Keratinocyte (primary cell): Measurements from ENCODE around the gene KCNK16. TPM values are rescaled to one million over a fixed set of nuclear protein-coding genes. Genes with fewer than 3 reads are reported as not detected.

Experiments
- DNase-seq: peaks from one replicate; pipeline ENCODE4 v3.0.0-alpha.2; 2011; ENCODE audit warnings: low read depth, missing footprints, low spot score
- FAIRE-seq: peaks from 2 replicates; lab custom pipeline; 2011; peaks lifted over from hg19 to GRCh38; lab: Jason Lieb, UNC
- H2AFZ ChIP-seq: 2 replicates; pipeline ENCODE4 v1.6.0; 2012; ENCODE audit warnings: low read length, control low read depth, inconsistent platforms; ENCODE audit not compliant: control insufficient read depth
- H3K27ac ChIP-seq: 2 replicates; pipeline ENCODE4 v1.5.1; 2011; ENCODE audit warnings: low read length; ENCODE audit not compliant: control insufficient read depth, insufficient read depth
- H3K27me3 ChIP-seq: 3 replicates; pipeline ENCODE4 v1.6.0; 2011; ENCODE audit warnings: low read length; ENCODE audit not compliant: control insufficient read depth, insufficient read depth; ENCODE audit errors: extremely low read depth
- H3K36me3 ChIP-seq, 2 experiments: 2 replicates in 1 of 2; 3 replicates in 1 of 2; pipeline ENCODE4 v1.5.1; 2011; ENCODE audit warnings: low read length in 2 of 2, mild to moderate bottlenecking in 1 of 2; ENCODE audit not compliant: control insufficient read depth in 2 of 2, insufficient read depth in 2 of 2; ENCODE audit errors: extremely low read depth in 1 of 2
- H3K4me1 ChIP-seq: 3 replicates; pipeline ENCODE4 v1.5.1; 2011; ENCODE audit warnings: low read length; ENCODE audit not compliant: control insufficient read depth, insufficient read depth; ENCODE audit errors: extremely low read depth
- H3K4me2 ChIP-seq: 3 replicates; pipeline ENCODE4 v1.6.0; 2011; ENCODE audit warnings: low read depth, low read length; ENCODE audit not compliant: control insufficient read depth, insufficient read depth; ENCODE audit errors: extremely low read depth
- H3K4me3 ChIP-seq, 3 experiments: fragments of 200-600 bp in 1 of 3; sonication (generic) in 1 of 3; 2 replicates in 2 of 3; 3 replicates in 1 of 3; pipeline ENCODE4 v1.5.1; 2011 to 2016; ENCODE audit warnings: low read length in 3 of 3, mild to moderate bottlenecking in 3 of 3, control low read depth in 2 of 3, inconsistent platforms in 1 of 3, low read depth in 1 of 3, mixed read lengths in 1 of 3, mixed run types in 1 of 3, moderate library complexity in 1 of 3; ENCODE audit not compliant: control insufficient read depth in 2 of 3, insufficient read depth in 2 of 3; ENCODE audit errors: extremely low read depth in 1 of 3
- H3K79me2 ChIP-seq: 2 replicates; pipeline ENCODE4 v1.6.0; 2012; ENCODE audit warnings: low read length; ENCODE audit not compliant: control insufficient read depth, insufficient read depth
- H3K9ac ChIP-seq: 3 replicates; pipeline ENCODE4 v1.6.0; 2011; ENCODE audit warnings: low read length; ENCODE audit not compliant: control insufficient read depth, insufficient read depth; ENCODE audit errors: extremely low read depth
- H3K9me1 ChIP-seq: 3 replicates; pipeline ENCODE4 v1.6.0; 2011; ENCODE audit warnings: low read length; ENCODE audit not compliant: control insufficient read depth, insufficient read depth; ENCODE audit errors: extremely low read depth
- H3K9me3 ChIP-seq: 2 replicates; pipeline ENCODE4 v1.5.1; 2012; ENCODE audit warnings: low read depth, low read length; ENCODE audit not compliant: control insufficient read depth
- H4K20me1 ChIP-seq: 3 replicates; pipeline ENCODE4 v1.6.0; 2011; ENCODE audit warnings: low read length; ENCODE audit not compliant: control insufficient read depth, insufficient read depth; ENCODE audit errors: extremely low read depth
- CTCF ChIP-seq, 3 experiments: IDR thresholded peaks in 1 of 3; conservative IDR thresholded peaks in 1 of 3; optimal IDR thresholded peaks in 1 of 3; 2 replicates in 2 of 3; 3 replicates in 1 of 3; pipeline versions ENCODE3 to v1.5.1; 2011; ENCODE audit warnings: low read length in 3 of 3, mild to moderate bottlenecking in 3 of 3, moderate library complexity in 2 of 3, control low read depth in 1 of 3, inconsistent platforms in 1 of 3; ENCODE audit not compliant: insufficient read depth in 2 of 3; ENCODE audit errors: extremely low read depth in 1 of 3
- EZH2 ChIP-seq: IDR thresholded peaks from one replicate; pipeline ENCODE4 v1.6.1; 2012; ENCODE audit warnings: inconsistent platforms, mild to moderate bottlenecking, low read length, moderate library complexity
- dilution Hi-C: fragments of 300-500 bp; cut with MboI; formaldehyde crosslinking; loops from one replicate; pipeline ENCODE4 v1.7.0; 2020; ENCODE audit warnings: low sequenced_read_pairs; ENCODE audit not compliant: extremely low pct_ligation_motif_present
- polyA plus RNA-seq, 5 experiments: library from polyadenylated mRNA; depleted of rRNA in 3 of 5; stranded (reverse) in 3 of 5; stranded (forward) in 1 of 5; unstranded in 1 of 5; fragments of >200 nt; gene quantifications; 1 replicate in 1 of 5; 2 replicates in 3 of 5; 3 replicates in 1 of 5; pipeline versions ENCODE4 v1.2.1 to v1.2.3, GENCODE V29; 2011 to 2012; ENCODE audit warnings: missing spikeins in 2 of 5, low read depth in 1 of 5, low replicate concordance in 1 of 5

KCNK16 gene
- polyA plus RNA-seq, 1 donor (not counting 4 experiments of a cell fraction or from before 2014, with no cell fraction given): not detected

DNA sequence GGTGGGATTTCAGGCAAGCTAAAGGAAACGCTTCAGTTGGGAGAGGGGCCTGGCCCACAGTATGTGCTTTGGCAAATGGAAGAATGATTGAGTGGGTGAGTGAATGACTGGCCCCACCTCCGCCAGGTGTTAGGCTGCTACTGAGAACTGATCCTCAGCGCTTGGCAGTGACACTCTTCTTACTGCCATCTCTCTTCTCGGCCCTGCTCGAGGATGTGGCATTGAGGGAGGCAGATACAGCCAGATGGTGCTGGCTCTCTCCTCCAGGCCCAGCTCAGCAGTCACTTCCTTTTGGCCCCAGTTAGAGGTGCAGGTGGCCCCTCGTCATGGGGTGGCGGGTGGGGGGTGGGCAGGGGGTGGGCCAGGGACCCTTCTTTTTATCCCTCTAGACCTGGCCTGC, 54.3 kb downstream of the KCNK16 start:
- FAIRE-seq: no peak
- H3K9ac ChIP-seq: no peak overlapping the region

GRCh38 chr6:39266782-39267355, 55.6 kb downstream of the KCNK16 start:
- TF ChIP-seq CTCF (optimal IDR thresholded peaks at IDR 0.05 in 1 of 3, IDR thresholded peaks at IDR 0.05 in 1 of 3, conservative IDR thresholded peaks at IDR 0.05 in 1 of 3; ENCODE audit: extremely low read depth in 1 of 3, insufficient read depth in 2 of 3, low read length in 3 of 3) (no peak), EZH2 (no peak)
- no peaks in the 10 kb centered on the region for H3K9me3 ChIP-seq
- no peak overlapping the region for H3K27ac ChIP-seq
- dilution Hi-C loops: no loop called here
- H3K9ac ChIP-seq: no peak overlapping the region
- no peak overlapping the region for H3K4me3 ChIP-seq
- no peaks in the 10 kb centered on the region for H3K9me1 ChIP-seq
- FAIRE-seq (no peak), DNase-seq (no peak)
- no peaks in the 10 kb centered on the region for H3K36me3 ChIP-seq
- no peak overlapping the region for H2AFZ ChIP-seq
- no peaks in the 10 kb centered on the region for H3K4me1 ChIP-seq
- no peaks in the 10 kb centered on the region for H4K20me1 ChIP-seq
- H3K79me2 ChIP-seq: no peaks in the 10 kb centered on the region
- H3K4me2 ChIP-seq: no peak overlapping the region
- H3K27me3 ChIP-seq: peaks cover 6% of the 10 kb centered on the region

More for the DNA sequence above, 54.3 kb downstream of the KCNK16 start:
- dilution Hi-C loops: no loop called here
- Histone ChIP-seq H3K27ac (no peak overlapping the region), H3K9me3 (no peaks in the 10 kb centered on the region), H3K4me1 (no peaks in the 10 kb centered on the region), H3K4me3 (no peak overlapping the region), H3K27me3 (peaks cover 6% of the 10 kb centered on the region), H2AFZ (no peak overlapping the region), H3K36me3 (no peaks in the 10 kb centered on the region), H3K79me2 (no peaks in the 10 kb centered on the region), H3K9me1 (no peaks in the 10 kb centered on the region), H4K20me1 (no peaks in the 10 kb centered on the region), H3K4me2 (no peak overlapping the region)
- TF ChIP-seq CTCF (optimal IDR thresholded peaks at IDR 0.05 in 1 of 3, IDR thresholded peaks at IDR 0.05 in 1 of 3, conservative IDR thresholded peaks at IDR 0.05 in 1 of 3; ENCODE audit: extremely low read depth in 1 of 3, insufficient read depth in 2 of 3, low read length in 3 of 3) (no peak), EZH2 (no peak)
- no peak for DNase-seq
